G401.6 (cell line): Measurements from ENCODE around the gene STK39.

Experiments
- FAIRE-seq: peaks from 2 replicates; lab custom pipeline; 2012; peaks lifted over from hg19 to GRCh38; lab: Jason Lieb, UNC

The STK39 gene

GRCh38 chr2:168207851-168208250 is 39.5 kb downstream of the STK39 start:
- FAIRE-seq = no peak

- no peak for FAIRE-seq
Observed at GRCh38 chr2:168203762-168204693, 43.4 kb downstream of the STK39 start.

GRCh38 chr2:168201584-168202116 is 45.7 kb downstream of the STK39 start:
- no peak for FAIRE-seq

- FAIRE-seq = no peak
Observed at GRCh38 chr2:168200930-168201583, 46.3 kb downstream of the STK39 start.

GRCh38 chr2:168198476-168199207 is 48.8 kb downstream of the STK39 start:
- FAIRE-seq = no peak

- no peak for FAIRE-seq
Observed at GRCh38 chr2:168196764-168197180, 50.6 kb downstream of the STK39 start.

GRCh38 chr2:168194784-168195522 is 52.4 kb downstream of the STK39 start:
- FAIRE-seq = no peak

- no peak for FAIRE-seq
Observed at GRCh38 chr2:168192839-168193616, 54.4 kb downstream of the STK39 start.

GRCh38 chr2:168191955-168192785 is 55.2 kb downstream of the STK39 start:
- no peak for FAIRE-seq

- FAIRE-seq = no peak
Observed at GRCh38 chr2:168190590-168191336, 56.6 kb downstream of the STK39 start.

- no peak for FAIRE-seq
Observed at GRCh38 chr2:168189835-168190569, 57.4 kb downstream of the STK39 start.

- no peak for FAIRE-seq
Observed at GRCh38 chr2:168188002-168188401, 59.4 kb downstream of the STK39 start.

- FAIRE-seq = no peak
Observed at GRCh38 chr2:168186452-168186851, 60.9 kb downstream of the STK39 start.

- no peak for FAIRE-seq
Observed at GRCh38 chr2:168185583-168186274, 61.7 kb downstream of the STK39 start.

- FAIRE-seq = no peak
Observed at GRCh38 chr2:168184681-168185513, 62.5 kb downstream of the STK39 start.

GRCh38 chr2:168183308-168183997 is 63.9 kb downstream of the STK39 start:
- FAIRE-seq = no peak
